Ishikawa (cell line): ENCODE measurements around the gene ABHD12.

Experiments
- TCF12 ChIP-seq: IDR thresholded peaks from 2 replicates; pipeline ENCODE4 v1.6.1; 2012; ENCODE audit warnings: low read depth
- YY1 ChIP-seq: IDR thresholded peaks from 2 replicates; pipeline ENCODE4 v1.6.1; 2012; ENCODE audit warnings: low read depth

DNA sequence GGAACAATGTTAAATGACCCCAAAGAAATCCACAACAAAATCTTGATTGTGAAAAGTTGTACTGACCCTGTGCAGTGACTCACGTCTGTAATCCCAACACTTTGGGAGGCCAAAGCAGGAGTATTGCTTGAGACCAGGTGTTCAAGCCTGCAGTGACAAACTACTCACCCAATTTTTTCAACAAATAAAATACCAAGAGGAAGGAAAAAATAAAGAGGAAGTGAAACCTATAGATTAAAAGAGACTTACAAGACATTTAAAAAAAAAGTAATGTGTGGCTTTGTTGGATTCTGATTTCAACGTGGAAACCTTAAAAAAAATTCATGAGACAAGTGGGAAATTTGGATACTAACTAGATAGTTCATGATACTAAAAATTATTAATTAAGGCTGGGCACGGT, 48.7 kb upstream of the ABHD12 start:
- no peak for TF ChIP-seq YY1
- no peak for TF ChIP-seq TCF12
